ENCODE results near the gene GPAM. TPM values are rescaled to one million over a fixed set of nuclear protein-coding genes. Genes with fewer than 3 reads are reported as not detected.

The GPAM gene
- total RNA-seq, 2 experiments from 2014 or later: 7.5 to 13.0 TPM

DNA sequence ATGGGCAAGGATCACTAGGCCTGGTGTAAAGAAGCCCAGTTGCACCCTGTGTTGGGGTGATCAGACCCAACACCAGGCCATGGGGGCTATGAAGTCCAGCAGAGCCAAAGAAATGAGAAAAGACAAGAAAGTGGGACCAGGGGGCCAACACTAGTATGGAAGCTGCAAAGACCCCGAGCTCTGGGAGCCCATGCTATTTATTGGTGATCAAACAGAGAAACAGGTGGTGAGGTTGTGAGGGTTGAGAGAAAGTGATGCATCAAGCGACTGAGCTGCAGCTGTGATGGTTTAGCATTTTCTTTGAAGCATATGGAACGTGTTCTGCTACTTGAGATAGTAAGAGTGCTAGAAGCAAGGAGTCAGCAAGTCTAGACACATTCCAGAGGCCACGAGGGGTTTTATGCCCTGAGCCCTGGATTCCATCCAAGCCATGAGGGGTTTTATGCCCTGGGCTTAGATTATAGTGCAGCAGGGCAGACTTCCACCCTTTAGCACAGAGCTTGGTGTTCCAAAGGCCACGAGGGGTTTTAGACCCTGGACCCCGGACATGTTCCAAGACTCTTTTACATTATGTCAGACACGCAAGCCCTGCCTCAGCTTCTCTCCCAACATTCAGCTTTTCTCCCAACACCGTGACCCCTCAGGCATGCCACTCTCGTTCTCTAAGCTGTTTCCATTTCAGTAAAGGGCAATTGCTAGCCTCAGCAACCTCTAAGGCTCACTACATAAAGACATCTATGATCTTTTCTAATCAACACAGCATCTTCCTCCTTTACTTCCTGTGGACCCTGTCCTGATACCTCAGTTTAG is 43.1 kb upstream of the GPAM start:
- no peak for DNase-seq (ENCODE audit: low spot score)
- H3K4me3 ChIP-seq (ENCODE audit: low read depth, low read length, poor library complexity, severe bottlenecking): no peak overlapping the region
- no peaks in the 10 kb centered on the region for H3K4me1 ChIP-seq (ENCODE audit: insufficient read depth, low read length, poor library complexity, severe bottlenecking)
- H3K79me2 ChIP-seq (ENCODE audit: insufficient read depth, low read depth, low read length): no peaks in the 10 kb centered on the region
- H3K36me3 ChIP-seq (ENCODE audit: insufficient read depth, low read length): no peaks in the 10 kb centered on the region
- BruUV-seq (replicated peaks): no TSS peak
- ChIA-PET POLR2A (interaction anchor here (1.3 kb wide), 1 partner anchor 37 kb away, joined by 3 read pairs; no protein-coding TSS in a partner anchor), CTCF (ENCODE audit: unreplicated experiment) (no interaction called here)
- no peaks in the 10 kb centered on the region for H3K9me3 ChIP-seq (ENCODE audit: low read length)
- no peak overlapping the region for H2AFZ ChIP-seq (ENCODE audit: low read length)
- TF ChIP-seq, protein P1, sequence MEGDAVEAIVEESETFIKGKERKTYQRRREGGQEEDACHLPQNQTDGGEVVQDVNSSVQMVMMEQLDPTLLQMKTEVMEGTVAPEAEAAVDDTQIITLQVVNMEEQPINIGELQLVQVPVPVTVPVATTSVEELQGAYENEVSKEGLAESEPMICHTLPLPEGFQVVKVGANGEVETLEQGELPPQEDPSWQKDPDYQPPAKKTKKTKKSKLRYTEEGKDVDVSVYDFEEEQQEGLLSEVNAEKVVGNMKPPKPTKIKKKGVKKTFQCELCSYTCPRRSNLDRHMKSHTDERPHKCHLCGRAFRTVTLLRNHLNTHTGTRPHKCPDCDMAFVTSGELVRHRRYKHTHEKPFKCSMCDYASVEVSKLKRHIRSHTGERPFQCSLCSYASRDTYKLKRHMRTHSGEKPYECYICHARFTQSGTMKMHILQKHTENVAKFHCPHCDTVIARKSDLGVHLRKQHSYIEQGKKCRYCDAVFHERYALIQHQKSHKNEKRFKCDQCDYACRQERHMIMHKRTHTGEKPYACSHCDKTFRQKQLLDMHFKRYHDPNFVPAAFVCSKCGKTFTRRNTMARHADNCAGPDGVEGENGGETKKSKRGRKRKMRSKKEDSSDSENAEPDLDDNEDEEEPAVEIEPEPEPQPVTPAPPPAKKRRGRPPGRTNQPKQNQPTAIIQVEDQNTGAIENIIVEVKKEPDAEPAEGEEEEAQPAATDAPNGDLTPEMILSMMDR (conservative IDR thresholded peaks at IDR 0.05; ENCODE audit: low read length): no peak
- no peak overlapping the region for H3K4me2 ChIP-seq (ENCODE audit: low read length)
- intact Hi-C loops (cut with micrococcal nuclease; ENCODE audit: unreplicated experiment): no loop called here
- no peaks in the 10 kb centered on the region for H4K20me1 ChIP-seq (ENCODE audit: insufficient read depth, low read length)
- H3K27ac ChIP-seq (ENCODE audit: low read depth, low read length, poor library complexity, severe bottlenecking): no peak overlapping the region
- H3K9me2 ChIP-seq (ENCODE audit: insufficient read depth, low read length): no peaks in the 10 kb centered on the region

DNA sequence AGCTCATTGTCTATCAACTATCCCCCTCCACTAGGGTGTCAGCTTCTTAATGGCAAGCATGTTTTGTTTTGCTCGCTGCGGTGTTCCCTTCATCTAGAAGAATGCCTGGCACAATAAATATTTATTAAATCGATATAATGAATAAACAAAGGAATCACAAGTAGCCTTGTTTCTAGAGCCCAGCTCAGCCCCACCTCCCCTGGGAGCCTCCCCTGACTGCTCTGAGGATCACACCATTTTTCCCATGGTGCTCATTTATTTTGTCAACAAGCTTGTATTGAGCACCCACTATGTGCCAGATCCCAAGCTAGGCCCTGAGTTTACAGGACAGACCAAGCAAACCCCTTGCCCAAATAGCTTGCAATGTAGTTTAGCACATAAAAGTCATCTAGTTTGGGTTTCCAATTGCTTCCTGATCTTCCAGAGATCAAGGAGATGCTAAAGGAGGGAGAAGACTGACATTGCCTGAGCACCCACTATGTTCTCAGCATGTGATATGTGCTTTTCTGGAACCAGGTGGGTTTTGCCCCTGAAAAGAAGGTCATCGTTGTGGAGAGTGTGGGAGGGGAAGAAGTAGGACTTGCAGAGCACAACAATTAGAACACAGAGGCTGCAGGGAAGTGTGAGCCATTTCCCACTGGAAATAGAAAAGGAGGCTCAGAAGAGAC is 42.3 kb upstream of the GPAM start:
- Histone ChIP-seq H3K9me2 (ENCODE audit: insufficient read depth, low read length) (no peaks in the 10 kb centered on the region), H3K4me3 (ENCODE audit: low read depth, low read length, poor library complexity, severe bottlenecking) (no peak overlapping the region), H2AFZ (ENCODE audit: low read length) (no peak overlapping the region), H3K79me2 (ENCODE audit: insufficient read depth, low read depth, low read length) (no peaks in the 10 kb centered on the region), H3K36me3 (ENCODE audit: insufficient read depth, low read length) (no peaks in the 10 kb centered on the region), H3K9me3 (ENCODE audit: low read length) (no peaks in the 10 kb centered on the region), H3K4me2 (ENCODE audit: low read length) (no peak overlapping the region), H4K20me1 (ENCODE audit: insufficient read depth, low read length) (no peaks in the 10 kb centered on the region), H3K4me1 (ENCODE audit: insufficient read depth, low read length, poor library complexity, severe bottlenecking) (no peaks in the 10 kb centered on the region), H3K27ac (ENCODE audit: low read depth, low read length, poor library complexity, severe bottlenecking) (no peak overlapping the region)
- ChIA-PET CTCF (ENCODE audit: unreplicated experiment) (no interaction called here), POLR2A (interaction anchor here (0.6 to 1.3 kb wide), 2 partner anchors 37 to 1978 kb away, joined by 3 read pairs; no protein-coding TSS in a partner anchor)
- TF ChIP-seq EZH2phosphoT487 (IDR thresholded peaks at IDR 0.05; ENCODE audit: borderline replicate concordance, low read depth, low read length): no peak
- TF ChIP-seq, protein P1 (conservative IDR thresholded peaks at IDR 0.05; ENCODE audit: low read length): no peak
- DNase-seq (ENCODE audit: low spot score): no peak
- intact Hi-C loops (cut with micrococcal nuclease; ENCODE audit: unreplicated experiment): no loop called here
- BruUV-seq (replicated peaks): no TSS peak
